ENCODE results near the gene VWA5B1.
A peak's percentile ranks its signal among the peaks of the same experiment; 100 is the strongest.

DNA sequence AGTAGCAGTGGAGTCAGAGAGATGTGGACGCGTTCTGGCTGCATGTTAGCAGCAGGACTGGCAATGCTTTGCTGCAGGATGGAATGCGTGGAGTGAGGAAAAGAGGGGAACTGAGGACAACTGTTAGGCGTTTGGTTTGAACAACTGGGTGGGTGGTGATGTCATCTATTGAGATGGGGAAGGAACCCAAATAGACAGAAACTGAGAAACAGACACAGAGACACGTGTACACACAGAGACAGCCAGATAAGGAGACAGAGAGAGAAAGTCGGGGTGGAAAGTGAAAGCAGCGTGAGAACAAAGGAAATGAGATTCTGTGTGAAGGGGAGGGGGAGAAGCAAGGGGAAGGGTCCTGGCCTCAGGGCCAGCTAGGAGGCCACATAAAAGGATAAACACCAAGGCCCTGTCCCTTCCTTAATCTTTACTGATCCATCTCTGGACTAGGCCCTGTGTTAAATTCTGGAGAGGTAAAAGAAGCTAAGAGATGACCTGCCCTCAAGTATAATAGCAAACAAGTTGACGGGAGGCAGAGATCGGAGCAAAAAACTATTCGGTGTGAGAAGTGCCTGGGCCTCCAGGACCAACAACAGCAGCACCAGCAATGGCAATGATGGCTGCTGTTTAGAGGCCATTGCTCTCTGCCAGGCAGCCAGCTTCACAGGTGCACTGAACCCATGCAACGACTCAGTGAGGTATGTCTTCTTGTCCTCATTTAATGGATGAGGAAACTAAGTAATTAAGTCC is 31.6 kb downstream of the VWA5B1 start:
- TF ChIP-seq POLR2AphosphoS5 (IDR thresholded peaks at IDR 0.05; ENCODE audit: low read depth, low read length): no peak
- no peak for TF ChIP-seq POLR2A (IDR thresholded peaks at IDR 0.05; ENCODE audit: low read depth, low read length)
- TF ChIP-seq SPI1 (IDR thresholded peaks at IDR 0.05; ENCODE audit: low read depth, low read length): peak; percentile 72
- no peak for TF ChIP-seq TAF1 (IDR thresholded peaks at IDR 0.05; ENCODE audit: low read depth, low read length)
- no peak for TF ChIP-seq PAX5 (IDR thresholded peaks at IDR 0.05; ENCODE audit: insufficient read depth, low read length, severe bottlenecking)
